ENCODE data around the gene CAPN13.

GRCh38 chr2:30732376-30732775 is 74.9 kb downstream of the CAPN13 start:
- TF ChIP-seq CTCF (IDR thresholded peaks at IDR 0.05) (no peak), POLR2A (IDR thresholded peaks at IDR 0.05) (no peak)

All from upper lobe of left lung (tissue), 4 donors.